Measurements from ENCODE around the gene PICK1.

PICK1 gene

GRCh38 chr22:38026130-38027111 is 30.8 kb upstream of the PICK1 start:
- H3K4me3 ChIP-seq (replicated peaks in 1 of 2; ENCODE audit: low read depth in 2 of 2, low read length in 2 of 2): no peak overlapping the region
- TF ChIP-seq CTCF (IDR thresholded peaks at IDR 0.05; ENCODE audit: low read depth, low read length): no peak
- DNase-seq (ENCODE audit: low read depth in 2 of 2): no peak

DNA sequence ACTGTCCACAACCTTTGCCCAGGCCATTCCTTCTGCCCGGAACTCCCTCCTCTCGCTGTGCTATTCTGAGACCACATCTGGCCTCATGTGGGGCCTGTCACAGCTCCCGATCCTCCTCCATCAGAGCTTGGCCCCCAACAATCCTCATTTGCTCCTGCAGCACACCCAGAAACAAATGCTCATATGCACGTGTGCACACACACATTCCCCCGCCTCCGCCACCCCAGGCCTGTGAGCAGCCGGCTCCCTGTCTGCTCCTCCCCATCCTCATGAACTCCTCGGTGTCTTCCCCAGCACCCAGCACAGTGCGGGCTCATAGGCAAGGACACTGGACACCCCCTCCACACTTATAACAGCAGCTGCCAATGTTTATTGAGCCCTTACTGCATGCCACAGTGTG is 29.7 kb upstream of the PICK1 start:
- no peak for TF ChIP-seq CTCF (IDR thresholded peaks at IDR 0.05; ENCODE audit: low read depth, low read length)
- H3K4me3 ChIP-seq (replicated peaks in 1 of 2; ENCODE audit: low read depth in 2 of 2, low read length in 2 of 2): no peak overlapping the region
- no peak for DNase-seq (ENCODE audit: low read depth in 2 of 2)

- DNase-seq (ENCODE audit: low read depth in 2 of 2): no peak
- no peak overlapping the region for H3K4me3 ChIP-seq (replicated peaks in 1 of 2; ENCODE audit: low read depth in 2 of 2, low read length in 2 of 2)
- TF ChIP-seq CTCF (IDR thresholded peaks at IDR 0.05; ENCODE audit: low read depth, low read length): no peak
These were observed 28.7 kb upstream of the PICK1 start for GRCh38 chr22:38028344-38029130.

GRCh38 chr22:38029370-38029769 is 27.8 kb upstream of the PICK1 start:
- no peak for TF ChIP-seq CTCF (IDR thresholded peaks at IDR 0.05; ENCODE audit: low read depth, low read length)
- no peak overlapping the region for H3K4me3 ChIP-seq (replicated peaks in 1 of 2; ENCODE audit: low read depth in 2 of 2, low read length in 2 of 2)
- no peak for DNase-seq (ENCODE audit: low read depth in 2 of 2)

DNA sequence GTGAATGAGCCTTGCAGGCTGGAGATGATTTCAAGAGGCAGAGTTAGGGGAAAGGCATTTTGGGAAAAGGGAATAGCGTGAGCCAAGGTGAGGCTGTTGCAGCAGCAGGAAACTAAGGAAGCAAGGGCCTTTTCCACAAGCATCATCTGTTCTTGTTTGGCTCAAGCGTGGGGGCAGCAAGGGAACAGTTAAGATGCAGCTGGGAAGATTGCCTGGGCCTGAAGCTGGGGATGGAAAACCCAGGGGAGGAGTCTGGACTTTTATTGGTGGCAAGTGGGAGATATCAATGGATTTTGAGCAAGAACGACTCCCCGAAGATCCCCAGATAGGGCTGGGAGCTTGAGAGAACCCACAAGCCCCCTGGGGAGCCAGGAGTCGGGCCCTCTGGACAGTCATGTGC is 27.3 kb upstream of the PICK1 start:
- H3K4me3 ChIP-seq (replicated peaks in 1 of 2; ENCODE audit: low read depth in 2 of 2, low read length in 2 of 2): no peak overlapping the region
- no peak for TF ChIP-seq CTCF (IDR thresholded peaks at IDR 0.05; ENCODE audit: low read depth, low read length)
- DNase-seq (ENCODE audit: low read depth in 2 of 2): no peak

GRCh38 chr22:38030311-38031133 is 26.7 kb upstream of the PICK1 start:
- DNase-seq (ENCODE audit: low read depth in 2 of 2): no peak
- TF ChIP-seq CTCF (IDR thresholded peaks at IDR 0.05; ENCODE audit: low read depth, low read length): no peak

More at GRCh38 chr22:38030311-38031133, 26.7 kb upstream of the PICK1 start:
- H3K4me3 ChIP-seq (replicated peaks in 1 of 2; ENCODE audit: low read depth in 2 of 2, low read length in 2 of 2): no peak overlapping the region

Data from cardiac fibroblast (primary cell).